ENCODE data around the gene LIG4. TPM values are rescaled to one million over a fixed set of nuclear protein-coding genes. Genes with fewer than 3 reads are reported as not detected.
A peak's percentile ranks its signal among the peaks of the same experiment; 100 is the strongest.
"Not testable (repeated sequence)": the region's sequence is repeated elsewhere in the genome, so short reads cannot be mapped to it uniquely, and the experiment has no call there.

The LIG4 gene
- total RNA-seq, 1 donor from 2014 or later: 4.2 TPM

DNA sequence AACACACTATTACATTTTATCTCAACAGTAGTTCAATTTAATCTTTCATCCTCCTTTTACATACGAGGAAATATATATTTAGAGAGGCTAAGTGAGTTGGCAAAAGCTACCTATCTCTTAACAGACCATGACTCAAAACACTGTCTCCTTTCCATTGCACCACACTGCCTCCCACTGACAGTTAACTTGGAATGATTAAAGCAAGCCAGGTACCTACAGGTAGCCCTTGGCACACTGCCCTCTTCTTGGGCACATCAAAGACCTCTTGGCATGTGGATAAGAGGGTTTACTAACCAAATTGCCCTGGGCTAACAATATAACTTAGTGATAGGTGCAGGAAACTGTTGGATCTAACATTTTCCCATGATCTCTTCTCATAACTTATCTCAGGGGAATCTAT lies 4.7 kb upstream of the LIG4 start:
- Histone ChIP-seq H3K4me3 (ENCODE audit: low read length in 3 of 3) (peak overlapping the region in 2 of 3 donors; percentile 16 to 87), H3K9me3 (ENCODE audit: control insufficient read depth in 3 of 3, low read length in 3 of 3) (no peaks in the 10 kb centered on the region), H3K27me3 (ENCODE audit: control insufficient read depth in 3 of 3, insufficient read depth in 3 of 3, low read length in 3 of 3) (no peaks in the 10 kb centered on the region), H3K9ac (ENCODE audit: low read depth in 1 of 3, low read length in 3 of 3) (peak overlapping the region in 2 of 3 donors; percentile 4 to 27), H3K27ac (ENCODE audit: low read depth, low read length) (no peak overlapping the region), H3K4me1 (ENCODE audit: control insufficient read depth in 3 of 3, insufficient read depth in 3 of 3, low read length in 3 of 3) (peaks cover 28 to 44% (median 35%) of the 10 kb centered on the region in 3 donors), H3K36me3 (ENCODE audit: control insufficient read depth in 3 of 3, insufficient read depth in 3 of 3, low read length in 3 of 3) (peaks cover 0 to 2% (median 0%) of the 10 kb centered on the region in 3 donors)

DNA sequence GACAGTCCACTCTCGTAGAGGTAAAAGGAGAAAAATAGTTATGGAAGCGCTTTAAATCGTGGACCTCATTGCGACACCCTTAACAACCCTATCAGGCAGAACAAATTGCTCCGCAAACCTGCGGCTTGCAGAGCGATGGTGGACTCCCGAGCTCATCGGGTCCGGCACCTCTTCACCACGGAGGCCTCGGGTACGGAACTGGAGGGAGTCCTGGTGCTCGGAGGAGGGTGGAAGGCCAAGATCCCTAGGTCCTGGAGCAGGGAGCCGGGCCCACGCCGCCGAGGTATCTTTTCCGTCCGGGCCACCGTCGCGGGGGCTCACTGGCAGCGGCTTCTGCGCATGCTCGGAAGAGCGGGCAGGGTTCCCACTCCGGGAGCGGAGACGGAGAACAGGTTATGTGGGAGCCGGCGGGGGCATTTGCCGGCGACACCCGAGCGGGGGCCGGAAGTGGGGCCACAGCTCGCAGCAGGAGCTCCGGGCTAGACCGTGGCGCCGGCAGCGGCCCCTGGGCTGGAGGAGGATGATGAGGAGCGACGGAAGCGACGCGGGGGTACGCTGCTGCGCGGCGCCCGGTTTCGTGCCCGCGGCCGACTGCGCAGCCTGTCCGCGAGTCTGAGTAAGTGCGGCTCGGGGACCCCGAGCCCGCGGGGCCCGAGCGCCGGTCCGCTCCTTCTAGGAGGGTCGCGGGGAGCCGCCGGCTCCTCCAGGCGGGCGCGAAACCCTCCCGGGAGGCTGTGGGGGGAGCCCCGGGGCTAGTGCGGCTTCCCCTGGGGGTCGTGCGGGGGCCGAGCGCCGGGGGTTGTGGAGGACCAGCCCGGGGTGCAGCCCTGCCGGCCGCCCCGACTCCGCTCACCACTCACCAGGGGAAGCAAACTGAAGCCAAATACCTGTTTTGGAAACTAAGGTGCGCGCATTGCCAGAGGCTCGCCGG lies 3.0 kb upstream of the LIG4 start, which contains the start of gene ABHD13:
TSS of gene ABHD13 (plus strand) at position 349 of the 931 bp plus-strand sequence. CDS start 10,827 bp downstream, outside the sequence.
- Histone ChIP-seq H3K9ac (ENCODE audit: low read depth in 1 of 3, low read length in 3 of 3) (peak within 1 kb of the TSS; percentile 85 to 97 (median 95)), H3K27ac (ENCODE audit: low read depth, low read length) (peak within 1 kb of the TSS; percentile 62), H3K4me1 (ENCODE audit: control insufficient read depth in 3 of 3, insufficient read depth in 3 of 3, low read length in 3 of 3) (peaks cover 23 to 41% (median 41%) of the 10 kb centered on the region in 3 donors), H3K9me3 (ENCODE audit: control insufficient read depth in 3 of 3, low read length in 3 of 3) (no peaks in the 10 kb centered on the region), H3K4me3 (ENCODE audit: low read length in 3 of 3) (peak within 1 kb of the TSS; percentile 65 to 93 (median 87)), H3K27me3 (ENCODE audit: control insufficient read depth in 3 of 3, insufficient read depth in 3 of 3, low read length in 3 of 3) (no peaks in the 10 kb centered on the region), H3K36me3 (ENCODE audit: control insufficient read depth in 3 of 3, insufficient read depth in 3 of 3, low read length in 3 of 3) (peaks cover 0 to 2% (median 0%) of the 10 kb centered on the region in 3 donors)

DNA sequence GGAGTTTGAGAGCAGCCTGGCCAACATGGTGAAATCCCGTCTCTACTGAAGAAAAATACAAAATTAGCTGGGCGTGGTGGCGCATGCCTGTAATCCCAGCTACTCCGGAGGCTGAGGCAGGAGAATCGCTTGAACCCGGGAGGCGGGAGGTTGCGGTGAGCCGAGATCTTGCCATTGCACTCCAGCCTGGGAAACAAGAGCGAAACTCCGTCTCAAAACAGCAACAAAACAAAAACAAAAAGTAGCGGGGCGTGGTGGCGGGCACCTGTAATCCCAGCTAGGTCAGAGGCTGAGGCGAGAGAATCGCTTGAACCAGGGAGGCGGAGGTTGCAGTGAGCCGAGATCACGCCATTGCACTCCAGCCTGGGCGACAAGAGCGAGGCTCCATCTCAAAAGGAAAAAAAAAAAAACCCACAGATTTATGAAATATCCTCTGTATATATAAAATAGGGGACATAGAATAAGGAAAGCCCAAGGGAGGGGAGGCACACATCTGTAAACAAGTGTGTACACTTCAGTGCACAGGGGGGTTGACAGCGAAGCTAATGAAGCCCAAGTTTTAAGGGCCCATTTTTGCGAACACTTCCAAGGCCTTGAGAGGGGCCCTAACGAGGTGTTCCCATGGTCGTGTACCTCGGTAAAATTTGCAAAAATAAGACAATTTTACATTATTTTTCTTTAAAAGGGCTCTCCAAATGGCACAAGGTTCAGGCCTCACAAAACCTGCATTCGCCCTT lies 2.1 kb upstream of the LIG4 start:
- not testable (repeated sequence) for H3K9me3 ChIP-seq (ENCODE audit: control insufficient read depth in 3 of 3, low read length in 3 of 3)
- H3K4me3 ChIP-seq (ENCODE audit: low read length in 3 of 3): peak overlapping the region; percentile 65 to 93 (median 87)

DNA sequence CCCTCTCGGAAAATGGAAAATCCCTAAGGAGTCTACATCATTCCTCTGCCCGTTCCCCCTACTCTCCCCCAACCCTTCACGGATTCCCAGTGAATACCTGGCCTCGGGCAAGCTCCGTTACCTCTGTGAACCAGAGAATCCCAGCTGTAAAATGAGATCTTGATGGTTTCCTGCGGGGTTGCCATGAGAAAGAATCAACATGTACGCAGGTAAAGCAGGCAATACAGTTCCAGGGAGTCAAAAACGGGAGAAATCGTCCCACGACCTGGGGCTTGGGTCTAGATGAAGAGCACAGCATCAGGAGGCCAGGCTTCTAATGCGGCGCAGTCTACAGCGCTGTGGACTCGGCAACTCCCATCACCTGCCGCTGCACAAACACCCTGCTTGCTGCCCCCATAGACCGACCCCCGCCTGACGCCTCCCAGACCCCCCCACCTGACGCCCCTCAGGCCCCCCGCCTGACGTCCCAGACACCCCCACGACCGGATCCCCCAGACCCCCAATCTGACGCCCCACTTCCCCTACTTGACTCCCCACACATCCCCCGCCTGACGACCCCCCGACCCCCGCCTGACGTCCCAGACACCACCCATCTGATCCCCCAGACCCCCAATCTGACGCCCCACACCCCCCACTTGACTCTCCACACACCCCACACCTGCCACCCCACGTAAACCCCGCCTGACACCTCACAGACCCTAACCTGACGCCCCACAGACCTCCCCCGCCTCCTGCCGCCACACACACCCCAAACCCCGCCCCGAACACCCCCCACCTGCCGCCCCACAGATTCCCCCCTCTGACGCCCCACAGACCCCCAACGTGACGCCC lies 680 bp downstream of the LIG4 start:
- Histone ChIP-seq H3K9ac (ENCODE audit: low read depth in 1 of 3, low read length in 3 of 3) (peak overlapping the region; percentile 41 to 77 (median 63)), H3K4me1 (ENCODE audit: control insufficient read depth in 3 of 3, insufficient read depth in 3 of 3, low read length in 3 of 3) (peaks cover 12 to 34% (median 26%) of the 10 kb centered on the region in 3 donors), H3K4me3 (ENCODE audit: low read length in 3 of 3) (peak overlapping the region; percentile 59 to 63 (median 60)), H3K9me3 (ENCODE audit: control insufficient read depth in 3 of 3, low read length in 3 of 3) (no peaks in the 10 kb centered on the region), H3K27ac (ENCODE audit: low read depth, low read length) (no peak overlapping the region), H3K27me3 (ENCODE audit: control insufficient read depth in 3 of 3, insufficient read depth in 3 of 3, low read length in 3 of 3) (no peaks in the 10 kb centered on the region), H3K36me3 (ENCODE audit: control insufficient read depth in 3 of 3, insufficient read depth in 3 of 3, low read length in 3 of 3) (peaks cover 2 to 15% (median 5%) of the 10 kb centered on the region in 3 donors)

More for the DNA sequence above, 2.1 kb upstream of the LIG4 start:
- Histone ChIP-seq H3K9ac (ENCODE audit: low read depth in 1 of 3, low read length in 3 of 3) (peak overlapping the region; percentile 85 to 97 (median 95)), H3K27ac (ENCODE audit: low read depth, low read length) (peak overlapping the region; percentile 62), H3K4me1 (ENCODE audit: control insufficient read depth in 3 of 3, insufficient read depth in 3 of 3, low read length in 3 of 3) (peaks cover 20 to 41% (median 35%) of the 10 kb centered on the region in 3 donors)
- not testable (repeated sequence) for H3K36me3 ChIP-seq (ENCODE audit: control insufficient read depth in 3 of 3, insufficient read depth in 3 of 3, low read length in 3 of 3); H3K27me3 ChIP-seq (ENCODE audit: control insufficient read depth in 3 of 3, insufficient read depth in 3 of 3, low read length in 3 of 3)

DNA sequence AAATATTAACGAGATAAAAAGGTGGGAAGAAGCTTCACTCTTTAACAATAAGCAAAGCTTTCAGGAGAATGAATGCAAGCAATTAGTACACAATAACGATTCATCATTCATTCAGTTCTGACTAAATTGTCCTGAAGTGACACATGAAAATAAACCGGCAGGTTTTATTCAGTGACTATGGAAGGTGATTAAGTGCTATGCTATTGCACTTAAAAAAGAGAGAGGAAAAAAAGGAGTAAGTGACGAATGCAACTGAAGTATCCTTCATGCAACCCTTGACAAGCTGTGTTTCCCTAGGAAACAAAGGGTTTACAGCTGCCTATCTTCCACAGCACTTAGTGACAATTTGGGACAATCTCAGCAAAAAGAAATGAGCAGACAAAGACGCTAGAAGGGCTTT lies 1.4 kb downstream of the LIG4 start:
- no peak overlapping the region for H3K27ac ChIP-seq (ENCODE audit: low read depth, low read length)
- H3K4me3 ChIP-seq (ENCODE audit: low read length in 3 of 3): peak overlapping the region; percentile 59 to 63 (median 60)

DNA sequence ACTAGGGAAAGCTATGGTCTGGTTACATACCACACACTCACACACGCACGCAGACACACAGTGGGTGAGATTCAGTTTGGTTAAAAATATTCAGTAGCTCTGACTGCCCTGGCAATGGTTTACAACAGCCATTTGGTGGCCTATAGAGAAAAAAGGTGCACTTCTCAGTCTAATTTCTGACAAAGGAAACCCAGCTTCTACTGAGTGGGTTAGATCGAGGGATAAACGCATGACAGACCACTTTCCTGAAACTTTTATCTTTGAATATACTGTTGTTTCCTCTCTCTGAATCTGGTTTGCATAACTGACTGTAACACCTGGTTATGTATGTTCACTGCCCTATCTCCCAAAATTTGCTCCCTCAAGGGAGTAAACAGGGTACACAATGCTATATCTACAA lies 2.5 kb downstream of the LIG4 start:
- no peaks in the 10 kb centered on the region for H3K27me3 ChIP-seq (ENCODE audit: control insufficient read depth in 3 of 3, insufficient read depth in 3 of 3, low read length in 3 of 3)
- H3K4me3 ChIP-seq (ENCODE audit: low read length in 3 of 3): no peak overlapping the region
- H3K9ac ChIP-seq (ENCODE audit: low read depth in 1 of 3, low read length in 3 of 3): no peak overlapping the region
- H3K9me3 ChIP-seq (ENCODE audit: control insufficient read depth in 3 of 3, low read length in 3 of 3): no peaks in the 10 kb centered on the region
- peaks cover 2 to 26% (median 12%) of the 10 kb centered on the region in 3 donors for H3K36me3 ChIP-seq (ENCODE audit: control insufficient read depth in 3 of 3, insufficient read depth in 3 of 3, low read length in 3 of 3)
- peaks cover 12 to 28% (median 20%) of the 10 kb centered on the region in 3 donors for H3K4me1 ChIP-seq (ENCODE audit: control insufficient read depth in 3 of 3, insufficient read depth in 3 of 3, low read length in 3 of 3)
- no peak overlapping the region for H3K27ac ChIP-seq (ENCODE audit: low read depth, low read length)

More for the DNA sequence above, 1.4 kb downstream of the LIG4 start:
- Histone ChIP-seq H3K9me3 (ENCODE audit: control insufficient read depth in 3 of 3, low read length in 3 of 3) (no peaks in the 10 kb centered on the region), H3K9ac (ENCODE audit: low read depth in 1 of 3, low read length in 3 of 3) (peak overlapping the region in 2 of 3 donors; percentile 41 to 77), H3K4me1 (ENCODE audit: control insufficient read depth in 3 of 3, insufficient read depth in 3 of 3, low read length in 3 of 3) (peaks cover 12 to 28% (median 20%) of the 10 kb centered on the region in 3 donors), H3K27me3 (ENCODE audit: control insufficient read depth in 3 of 3, insufficient read depth in 3 of 3, low read length in 3 of 3) (no peaks in the 10 kb centered on the region), H3K36me3 (ENCODE audit: control insufficient read depth in 3 of 3, insufficient read depth in 3 of 3, low read length in 3 of 3) (peaks cover 2 to 20% (median 10%) of the 10 kb centered on the region in 3 donors)

DNA sequence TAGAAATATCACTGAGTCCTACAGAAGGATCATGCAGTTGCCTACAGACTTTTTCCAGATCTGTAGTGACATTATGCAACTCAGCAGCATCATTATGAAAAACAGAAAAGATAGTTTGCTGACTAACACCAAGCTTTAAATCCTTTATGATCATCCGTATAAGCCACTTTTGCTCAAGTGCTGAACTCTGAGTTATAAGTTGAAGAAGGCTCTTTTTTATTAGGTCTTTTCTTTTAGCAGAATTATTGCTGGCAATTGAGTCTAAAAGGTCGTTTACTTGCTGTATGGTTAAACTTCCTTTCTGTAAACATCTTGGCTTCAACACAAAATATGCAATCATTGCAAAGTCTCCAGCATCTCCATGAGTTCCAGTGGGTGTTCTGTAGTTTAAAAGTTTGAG lies 4.8 kb downstream of the LIG4 start:
- Histone ChIP-seq H3K27me3 (ENCODE audit: control insufficient read depth in 3 of 3, insufficient read depth in 3 of 3, low read length in 3 of 3) (no peaks in the 10 kb centered on the region), H3K9me3 (ENCODE audit: control insufficient read depth in 3 of 3, low read length in 3 of 3) (no peaks in the 10 kb centered on the region), H3K4me3 (ENCODE audit: low read length in 3 of 3) (no peak overlapping the region), H3K4me1 (ENCODE audit: control insufficient read depth in 3 of 3, insufficient read depth in 3 of 3, low read length in 3 of 3) (peaks cover 4 to 8% (median 8%) of the 10 kb centered on the region in 3 donors), H3K27ac (ENCODE audit: low read depth, low read length) (no peak overlapping the region), H3K36me3 (ENCODE audit: control insufficient read depth in 3 of 3, insufficient read depth in 3 of 3, low read length in 3 of 3) (peaks cover 0 to 26% (median 12%) of the 10 kb centered on the region in 3 donors), H3K9ac (ENCODE audit: low read depth in 1 of 3, low read length in 3 of 3) (no peak overlapping the region)

DNA sequence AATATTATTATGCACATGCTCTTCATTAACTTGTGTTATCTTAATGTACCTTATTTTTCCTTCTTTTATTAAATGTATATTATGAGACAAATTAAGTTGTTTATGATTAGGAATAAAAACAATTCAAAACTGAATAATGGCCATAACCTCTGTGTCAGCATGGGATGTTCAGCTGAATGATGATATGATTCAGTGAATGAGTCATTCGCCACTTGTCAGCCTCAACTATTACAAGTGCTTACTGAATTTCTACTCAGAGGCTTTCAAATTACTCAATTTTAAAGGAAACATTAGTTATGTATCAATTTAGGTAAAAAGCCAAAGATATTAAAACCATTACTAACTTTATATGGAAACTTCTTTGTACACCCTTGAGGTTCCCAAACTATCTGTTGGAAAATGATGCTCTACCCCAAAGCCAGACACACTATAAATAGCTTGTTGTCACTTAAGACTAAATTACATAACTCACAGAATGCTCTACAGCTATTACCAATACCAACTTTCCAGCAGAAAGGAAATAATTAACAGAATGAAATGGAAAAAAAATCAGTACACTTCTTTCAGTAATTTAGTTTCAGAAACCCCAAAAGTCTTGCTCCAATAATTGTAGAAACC lies 14.4 kb downstream of the LIG4 start:
- Histone ChIP-seq H3K27me3 (ENCODE audit: control insufficient read depth in 3 of 3, insufficient read depth in 3 of 3, low read length in 3 of 3) (no peaks in the 10 kb centered on the region), H3K27ac (ENCODE audit: low read depth, low read length) (no peak overlapping the region)

DNA sequence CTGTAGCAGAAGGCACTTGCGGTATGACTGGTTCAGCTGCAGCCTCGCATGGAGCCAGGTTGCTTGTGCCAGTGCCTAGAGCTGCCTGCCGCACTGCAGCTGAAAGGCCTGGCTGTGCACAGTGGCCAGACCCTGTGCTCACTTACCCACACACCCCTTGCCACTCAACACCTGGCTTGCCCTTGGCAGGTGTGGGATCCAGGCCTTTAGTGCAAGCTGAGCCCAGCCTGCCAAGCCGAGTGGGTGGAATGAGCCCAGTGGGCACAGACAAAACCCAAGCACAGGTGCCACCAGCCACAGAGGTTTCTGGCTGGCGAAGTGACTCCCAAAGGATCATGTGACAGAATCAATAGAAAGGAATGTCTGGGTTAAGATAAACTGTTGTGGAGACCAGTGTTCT lies 19.5 kb downstream of the LIG4 start:
- Histone ChIP-seq H3K27ac (ENCODE audit: low read depth, low read length) (no peak overlapping the region), H3K9ac (ENCODE audit: low read depth in 1 of 3, low read length in 3 of 3) (no peak overlapping the region)

More for the DNA sequence above, 14.4 kb downstream of the LIG4 start:
- Histone ChIP-seq H3K9me3 (ENCODE audit: control insufficient read depth in 3 of 3, low read length in 3 of 3) (no peaks in the 10 kb centered on the region), H3K4me1 (ENCODE audit: control insufficient read depth in 3 of 3, insufficient read depth in 3 of 3, low read length in 3 of 3) (peaks cover 0 to 2% (median 0%) of the 10 kb centered on the region in 3 donors), H3K36me3 (ENCODE audit: control insufficient read depth in 3 of 3, insufficient read depth in 3 of 3, low read length in 3 of 3) (no peaks in the 10 kb centered on the region), H3K4me3 (ENCODE audit: low read length in 3 of 3) (no peak overlapping the region), H3K9ac (ENCODE audit: low read depth in 1 of 3, low read length in 3 of 3) (no peak overlapping the region)

More for the DNA sequence above, 19.5 kb downstream of the LIG4 start:
- H3K36me3 ChIP-seq (ENCODE audit: control insufficient read depth in 3 of 3, insufficient read depth in 3 of 3, low read length in 3 of 3): no peaks in the 10 kb centered on the region
- H3K4me1 ChIP-seq (ENCODE audit: control insufficient read depth in 3 of 3, insufficient read depth in 3 of 3, low read length in 3 of 3): peaks cover 0 to 2% (median 0%) of the 10 kb centered on the region in 3 donors
- H3K27me3 ChIP-seq (ENCODE audit: control insufficient read depth in 3 of 3, insufficient read depth in 3 of 3, low read length in 3 of 3): no peaks in the 10 kb centered on the region
- peaks cover 0 to 6% (median 3%) of the 10 kb centered on the region in 3 donors for H3K9me3 ChIP-seq (ENCODE audit: control insufficient read depth in 3 of 3, low read length in 3 of 3)
- H3K4me3 ChIP-seq (ENCODE audit: low read length in 3 of 3): no peak overlapping the region

Measured in skeletal muscle tissue (tissue), 4 donors.